T follicular helper cell (primary cell): Measurements from ENCODE around the gene CEP112.
"Not testable (repeated sequence)": the region's sequence is repeated elsewhere in the genome, so short reads cannot be mapped to it uniquely, and the experiment has no call there.

Experiments
- DNase-seq: peaks from one replicate; pipeline ENCODE4 v3.0.0-alpha.2; 2020; ENCODE audit warnings: low read depth

Gene CEP112

GRCh38 chr17:65733314-65733713, 458.6 kb downstream of the CEP112 start:
- DNase-seq, result no peak

GRCh38 chr17:65732667-65733066, 459.3 kb downstream of the CEP112 start:
- not testable (repeated sequence) for DNase-seq

GRCh38 chr17:65730711-65731169, 461.2 kb downstream of the CEP112 start:
- DNase-seq, result no peak

GRCh38 chr17:65729207-65729606, 462.7 kb downstream of the CEP112 start:
- no peak for DNase-seq

GRCh38 chr17:65727832-65728231, 464.1 kb downstream of the CEP112 start:
- DNase-seq, result no peak

GRCh38 chr17:65727246-65727645, 464.7 kb downstream of the CEP112 start:
- no peak for DNase-seq

- DNase-seq, result no peak
Measured at GRCh38 chr17:65723431-65724151, 468.3 kb downstream of the CEP112 start.

- no peak for DNase-seq
Measured at GRCh38 chr17:65718601-65719000, 473.3 kb downstream of the CEP112 start.

- no peak for DNase-seq
Measured at GRCh38 chr17:65712383-65713267, 479.3 kb downstream of the CEP112 start.

- no peak for DNase-seq
Measured at GRCh38 chr17:65711671-65712276, 480.2 kb downstream of the CEP112 start.

- DNase-seq, result no peak
Measured at GRCh38 chr17:65707780-65708179, 484.2 kb downstream of the CEP112 start.

GRCh38 chr17:65704731-65705130, 487.2 kb downstream of the CEP112 start:
- no peak for DNase-seq

- DNase-seq, result no peak
Measured at GRCh38 chr17:65703891-65704290, 488.0 kb downstream of the CEP112 start.

GRCh38 chr17:65699459-65699858, 492.5 kb downstream of the CEP112 start:
- DNase-seq, result no peak

GRCh38 chr17:65698381-65699061, 493.4 kb downstream of the CEP112 start:
- DNase-seq, result no peak

GRCh38 chr17:65697661-65698060, 494.3 kb downstream of the CEP112 start:
- no peak for DNase-seq

GRCh38 chr17:65696739-65697394, 495.1 kb downstream of the CEP112 start:
- DNase-seq, result no peak

GRCh38 chr17:65694601-65695000, 497.3 kb downstream of the CEP112 start:
- no peak for DNase-seq

- DNase-seq, result no peak
Measured at GRCh38 chr17:65690626-65691310, 501.2 kb downstream of the CEP112 start.

- DNase-seq, result no peak
Measured at GRCh38 chr17:65688307-65688706, 503.6 kb downstream of the CEP112 start.

GRCh38 chr17:65685110-65685509, 506.8 kb downstream of the CEP112 start:
- DNase-seq, result no peak
